ENCODE results near the gene ZNF225. TPM values are rescaled to one million over a fixed set of nuclear protein-coding genes. Genes with fewer than 3 reads are reported as not detected.

ZNF225 gene
- total and polyA plus RNA-seq, 9 of the 15 experiments (the other 6 are each of a cell fraction or from before 2014, with no cell fraction given), result 1.4 to 4.2 (median 2.2) TPM

DNA sequence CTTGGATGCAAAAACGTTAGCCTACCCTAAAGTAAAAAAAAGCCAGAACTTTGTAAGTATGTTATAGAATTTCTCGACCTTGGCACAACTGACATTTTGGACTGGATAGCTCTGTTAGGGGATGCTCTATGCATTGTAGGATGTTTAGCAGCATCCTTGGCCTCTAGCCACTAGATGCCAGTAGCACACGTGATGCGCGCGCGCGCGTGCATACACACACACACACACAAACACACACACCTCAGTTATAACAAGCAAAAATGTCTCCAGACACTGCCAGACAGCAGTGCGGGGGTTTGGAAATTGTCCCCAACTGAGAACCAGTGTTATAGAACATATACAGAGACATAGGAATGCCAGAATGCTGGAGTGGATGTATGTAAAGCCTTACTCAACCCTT, 68.9 kb downstream of the ZNF225 start:
- DNase-seq (ENCODE audit: extremely low read depth in 1 of 4, low spot score in 3 of 4), result no peak
- Histone ChIP-seq H3K4me3 (no peak overlapping the region), H3K9me3 (replicated peaks; ENCODE audit: control insufficient read depth, insufficient read depth, low read depth, low read length) (peaks cover 2% of the 10 kb centered on the region), H2AFZ (ENCODE audit: low read depth, low read length) (no peak overlapping the region), H3K4me1 (replicated peaks in 1 of 2; ENCODE audit: control insufficient read depth in 2 of 2, insufficient read depth in 2 of 2, low read length in 2 of 2) (no peaks in the 10 kb centered on the region), H3K36me3 (ENCODE audit: control insufficient read depth, insufficient read depth, low read length) (no peaks in the 10 kb centered on the region), H3K4me2 (ENCODE audit: insufficient read depth, low read length) (no peak overlapping the region), H3K9me1 (ENCODE audit: control insufficient read depth, insufficient read depth, low read length) (no peaks in the 10 kb centered on the region), H3K27ac (ENCODE audit: extremely low read depth, low read depth, low read length) (no peak overlapping the region), H3K79me2 (ENCODE audit: control insufficient read depth, insufficient read depth, low read length) (no peaks in the 10 kb centered on the region), H3K27me3 (ENCODE audit: control insufficient read depth in 2 of 2, insufficient read depth in 2 of 2, low read length in 2 of 2) (no peaks in the 10 kb centered on the region), H4K20me1 (replicated peaks; ENCODE audit: control insufficient read depth, insufficient read depth, low read length) (no peaks in the 10 kb centered on the region), H3K9ac (ENCODE audit: insufficient read depth in 1 of 2, low read depth in 2 of 2, low read length in 2 of 2) (no peak overlapping the region)
- ATAC-seq, result no peak
- no peak for FAIRE-seq
- intact Hi-C loops (cut with micrococcal nuclease) (no loop called here), in situ Hi-C loops (cut with MboI) (no loop called here)
- WGBS (ENCODE audit: insufficient coverage, low coverage, missing lambda C conversion rate), result 27% methylated on average over 10 of the region's 10 CpGs
- BruUV-seq (replicated peaks), result no TSS peak
- POLR2A ChIA-PET, result no interaction called here
- CTCF ChIA-PET (ENCODE audit: low intra/inter-chr PET ratio), result no interaction called here
- TF ChIP-seq, protein P1, sequence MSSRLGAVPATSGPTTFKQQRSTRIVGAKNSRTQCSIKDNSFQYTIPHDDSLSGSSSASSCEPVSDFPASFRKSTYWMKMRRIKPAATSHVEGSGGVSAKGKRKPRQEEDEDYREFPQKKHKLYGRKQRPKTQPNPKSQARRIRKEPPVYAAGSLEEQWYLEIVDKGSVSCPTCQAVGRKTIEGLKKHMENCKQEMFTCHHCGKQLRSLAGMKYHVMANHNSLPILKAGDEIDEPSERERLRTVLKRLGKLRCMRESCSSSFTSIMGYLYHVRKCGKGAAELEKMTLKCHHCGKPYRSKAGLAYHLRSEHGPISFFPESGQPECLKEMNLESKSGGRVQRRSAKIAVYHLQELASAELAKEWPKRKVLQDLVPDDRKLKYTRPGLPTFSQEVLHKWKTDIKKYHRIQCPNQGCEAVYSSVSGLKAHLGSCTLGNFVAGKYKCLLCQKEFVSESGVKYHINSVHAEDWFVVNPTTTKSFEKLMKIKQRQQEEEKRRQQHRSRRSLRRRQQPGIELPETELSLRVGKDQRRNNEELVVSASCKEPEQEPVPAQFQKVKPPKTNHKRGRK (tag; IDR thresholded peaks at IDR 0.05), result no peak
- TF ChIP-seq KDM4B (IDR thresholded peaks at IDR 0.05; ENCODE audit: borderline replicate concordance in 2 of 2, low read depth in 1 of 2) (no peak), ZNF778 (CRISPR knock-in tag; IDR thresholded peaks at IDR 0.05) (no peak), ZNF766 (CRISPR knock-in tag; conservative IDR thresholded peaks at IDR 0.05) (no peak), SRSF3 (IDR thresholded peaks at IDR 0.05; ENCODE audit: insufficient read depth, low read length) (no peak), KDM1A (IDR thresholded peaks at IDR 0.05) (no peak), RBM17 (IDR thresholded peaks at IDR 0.05; ENCODE audit: borderline replicate concordance, low read depth, low read length) (no peak), FUS (optimal IDR thresholded peaks at IDR 0.05; ENCODE audit: low read depth, low read length) (no peak), NR1H2 (CRISPR knock-in tag; IDR thresholded peaks at IDR 0.05) (no peak), NR2C1 (IDR thresholded peaks at IDR 0.05) (no peak), NR2C1 (tag; IDR thresholded peaks at IDR 0.05) (no peak), EGR1 (conservative IDR thresholded peaks at IDR 0.05) (no peak), HDAC1 (IDR thresholded peaks at IDR 0.05) (no peak), MEF2D (tag; conservative IDR thresholded peaks at IDR 0.05; ENCODE audit: low read depth) (no peak), ZFX (CRISPR knock-in tag; IDR thresholded peaks at IDR 0.05) (no peak)
- TF ChIP-seq, protein P2, sequence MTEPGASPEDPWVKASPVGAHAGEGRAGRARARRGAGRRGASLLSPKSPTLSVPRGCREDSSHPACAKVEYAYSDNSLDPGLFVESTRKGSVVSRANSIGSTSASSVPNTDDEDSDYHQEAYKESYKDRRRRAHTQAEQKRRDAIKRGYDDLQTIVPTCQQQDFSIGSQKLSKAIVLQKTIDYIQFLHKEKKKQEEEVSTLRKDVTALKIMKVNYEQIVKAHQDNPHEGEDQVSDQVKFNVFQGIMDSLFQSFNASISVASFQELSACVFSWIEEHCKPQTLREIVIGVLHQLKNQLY (CRISPR knock-in tag; conservative IDR thresholded peaks at IDR 0.05), result no peak
- TF ChIP-seq, protein P3, sequence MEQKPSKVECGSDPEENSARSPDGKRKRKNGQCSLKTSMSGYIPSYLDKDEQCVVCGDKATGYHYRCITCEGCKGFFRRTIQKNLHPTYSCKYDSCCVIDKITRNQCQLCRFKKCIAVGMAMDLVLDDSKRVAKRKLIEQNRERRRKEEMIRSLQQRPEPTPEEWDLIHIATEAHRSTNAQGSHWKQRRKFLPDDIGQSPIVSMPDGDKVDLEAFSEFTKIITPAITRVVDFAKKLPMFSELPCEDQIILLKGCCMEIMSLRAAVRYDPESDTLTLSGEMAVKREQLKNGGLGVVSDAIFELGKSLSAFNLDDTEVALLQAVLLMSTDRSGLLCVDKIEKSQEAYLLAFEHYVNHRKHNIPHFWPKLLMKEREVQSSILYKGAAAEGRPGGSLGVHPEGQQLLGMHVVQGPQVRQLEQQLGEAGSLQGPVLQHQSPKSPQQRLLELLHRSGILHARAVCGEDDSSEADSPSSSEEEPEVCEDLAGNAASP (IDR thresholded peaks at IDR 0.05), result no peak
- TF ChIP-seq, protein P4, sequence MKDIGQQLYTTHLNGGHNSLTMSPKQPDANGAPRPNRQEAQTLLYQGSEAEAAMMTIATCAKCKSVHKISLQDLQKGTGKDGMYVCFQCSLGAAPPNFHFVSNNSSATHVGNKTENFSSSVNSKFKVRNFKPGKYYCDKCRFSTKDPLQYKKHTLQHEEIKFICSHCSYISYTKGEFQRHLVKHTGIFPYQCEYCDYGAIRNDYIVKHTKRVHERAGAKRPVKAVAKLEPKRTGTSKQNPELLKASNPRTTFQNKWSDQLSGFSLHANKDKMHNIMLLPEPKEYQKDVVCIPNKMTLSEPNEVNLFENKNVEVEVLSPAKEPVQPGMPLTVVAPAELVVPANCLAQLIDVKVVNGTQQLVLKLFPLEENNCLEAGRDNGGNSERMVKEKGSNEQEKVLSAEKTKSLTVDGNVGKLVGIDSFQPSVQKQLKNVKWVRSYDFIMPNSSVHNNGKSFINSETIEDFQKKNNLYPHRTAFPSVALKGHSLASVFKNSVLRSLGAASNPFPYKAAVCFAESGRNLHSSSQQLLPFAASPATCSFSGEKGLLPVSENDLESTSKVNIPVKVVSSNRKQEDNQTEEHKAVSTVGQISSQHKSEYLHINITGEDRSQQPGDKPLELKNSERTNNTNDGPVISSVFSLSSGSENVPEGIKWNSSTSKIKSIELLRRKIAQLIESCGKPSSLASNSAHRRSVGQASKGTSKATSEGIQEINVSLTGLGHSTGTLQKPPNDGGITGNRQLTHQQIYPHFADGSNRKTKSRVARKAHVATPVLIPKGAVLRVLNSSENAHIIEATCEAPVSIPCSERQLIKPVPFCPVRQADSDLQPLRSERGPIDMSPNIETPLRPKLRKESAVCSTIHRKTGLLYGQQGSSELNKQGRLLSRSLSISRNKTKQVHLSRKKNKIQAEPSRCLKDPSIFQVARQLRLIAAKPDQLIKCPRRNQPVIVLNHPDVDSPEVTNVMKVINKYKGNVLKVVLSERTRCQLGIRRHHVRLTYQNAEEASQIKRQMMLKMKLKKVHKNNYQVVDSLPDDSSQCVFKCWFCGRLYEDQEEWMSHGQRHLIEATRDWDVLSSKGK (CRISPR knock-in tag; IDR thresholded peaks at IDR 0.05), result no peak

Measured in K562 (cell line).